ENCODE results near the gene DACH1. TPM values are rescaled to one million over a fixed set of nuclear protein-coding genes. Genes with fewer than 3 reads are reported as not detected.
"Not testable (repeated sequence)": the region's sequence is repeated elsewhere in the genome, so short reads cannot be mapped to it uniquely, and the experiment has no call there.

The DACH1 gene
- total RNA-seq, 1 donor from 2014 or later, result 31.0 TPM

DNA sequence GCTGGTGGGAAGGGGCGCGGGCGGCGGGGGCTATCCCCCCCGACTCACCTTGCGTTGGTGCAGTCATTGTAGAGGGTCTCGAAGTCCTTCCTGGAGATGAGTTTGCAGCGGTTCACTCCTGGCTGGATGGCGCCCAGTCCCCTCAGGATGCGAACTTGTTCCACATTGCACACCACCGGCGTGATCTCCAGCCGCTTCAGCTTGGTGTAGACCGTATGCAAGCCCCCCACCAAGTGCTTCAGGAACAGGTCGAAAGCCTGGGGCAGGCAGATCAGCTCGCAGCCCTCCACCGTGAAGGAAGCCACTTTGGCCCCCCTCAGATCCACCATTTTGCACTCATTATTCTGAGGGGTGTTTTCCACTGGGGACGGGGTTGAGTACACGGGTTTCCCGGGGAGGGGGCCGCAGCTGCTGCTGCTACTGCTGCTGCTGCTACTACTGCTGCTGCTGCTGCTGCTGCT lies 1.1 kb downstream of the DACH1 start:
- no peak for DNase-seq (ENCODE audit: low spot score)

DNA sequence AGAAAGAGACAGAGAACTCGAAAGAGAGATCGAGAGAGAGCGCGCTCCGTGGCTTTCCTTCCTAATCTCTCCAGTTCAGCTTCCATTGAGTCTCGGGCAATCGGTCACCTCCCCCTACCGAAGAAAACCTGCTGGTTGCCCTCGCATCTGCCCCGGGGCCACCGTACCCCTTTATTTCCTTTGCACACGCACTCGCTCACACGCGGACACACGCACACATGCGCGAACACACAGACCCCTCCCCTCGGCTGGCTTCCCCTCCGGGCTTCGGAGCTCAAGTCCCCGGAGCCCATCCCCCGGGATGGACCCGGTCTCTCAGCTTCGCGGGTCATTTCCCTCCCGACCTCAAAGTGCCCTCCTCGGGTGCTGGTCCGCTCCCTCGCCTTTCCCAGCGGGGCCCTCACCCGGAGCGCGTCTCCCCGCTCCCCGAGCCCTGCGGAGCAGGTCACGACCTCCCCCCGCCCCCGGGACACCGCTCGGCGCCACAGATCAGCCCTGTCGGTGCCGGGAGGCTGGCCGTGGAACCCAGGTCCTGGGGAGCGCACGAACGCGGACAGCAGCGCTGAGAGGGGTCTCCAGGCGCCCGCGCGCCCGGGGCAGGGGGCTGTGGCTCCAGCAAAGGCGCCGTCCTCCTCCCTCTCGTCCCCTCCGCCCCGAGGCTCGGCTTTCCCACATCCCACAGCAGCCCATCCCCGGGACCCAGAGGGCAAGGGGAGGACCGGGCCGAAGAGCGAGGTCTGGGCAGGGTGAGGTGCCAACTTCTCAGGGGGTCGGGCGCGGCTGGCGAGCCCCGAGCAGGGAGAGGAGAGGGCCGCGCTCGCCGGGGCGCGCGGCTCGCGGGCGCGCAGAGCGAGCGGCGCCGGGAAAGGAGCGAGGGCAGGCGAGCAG lies 1.8 kb downstream of the DACH1 start:
- DNase-seq (ENCODE audit: low spot score), result peak; percentile 26

DNA sequence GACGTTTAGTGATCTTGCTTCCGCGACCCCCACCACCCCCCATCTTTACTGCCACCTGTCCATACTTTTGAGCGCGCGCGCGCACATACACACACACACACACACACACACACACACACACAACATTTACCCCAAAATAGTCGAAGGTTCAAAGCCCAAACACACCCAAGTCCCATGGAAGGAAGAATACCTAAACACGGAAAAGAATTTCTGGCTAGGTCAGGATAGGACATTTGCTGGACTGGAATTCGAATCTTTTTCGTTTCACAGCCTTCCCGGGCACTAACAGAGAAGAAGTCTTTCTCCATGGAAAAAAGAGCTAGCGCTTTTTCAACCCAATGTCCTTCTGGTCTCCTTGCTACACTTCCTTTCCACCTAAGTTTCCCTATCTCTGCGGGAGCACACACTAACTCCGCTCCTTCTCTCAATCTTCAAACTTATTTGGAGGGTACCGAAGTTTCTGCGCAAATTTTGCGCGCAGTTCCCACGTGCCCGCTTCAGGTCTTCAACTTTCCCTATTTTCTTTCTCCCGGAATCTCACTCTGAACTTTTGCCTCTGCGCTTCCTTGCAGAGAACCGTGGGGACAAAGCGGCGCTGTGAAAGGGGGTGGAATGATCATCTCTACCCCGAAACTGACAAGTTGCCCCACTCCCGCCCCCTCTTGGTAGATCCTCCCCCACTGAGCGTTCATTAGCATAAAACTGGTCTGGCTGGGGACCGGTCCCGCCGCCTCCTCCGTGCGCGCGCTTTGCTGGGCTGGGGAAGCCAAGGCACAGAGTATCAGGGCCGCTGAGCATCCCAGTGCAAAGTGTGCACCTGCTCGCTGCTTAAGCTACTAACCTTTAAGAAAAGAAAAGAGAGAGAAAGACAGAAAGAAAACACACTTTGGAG lies 2.7 kb downstream of the DACH1 start:
- peak; percentile 86 for DNase-seq (ENCODE audit: low spot score)

DNA sequence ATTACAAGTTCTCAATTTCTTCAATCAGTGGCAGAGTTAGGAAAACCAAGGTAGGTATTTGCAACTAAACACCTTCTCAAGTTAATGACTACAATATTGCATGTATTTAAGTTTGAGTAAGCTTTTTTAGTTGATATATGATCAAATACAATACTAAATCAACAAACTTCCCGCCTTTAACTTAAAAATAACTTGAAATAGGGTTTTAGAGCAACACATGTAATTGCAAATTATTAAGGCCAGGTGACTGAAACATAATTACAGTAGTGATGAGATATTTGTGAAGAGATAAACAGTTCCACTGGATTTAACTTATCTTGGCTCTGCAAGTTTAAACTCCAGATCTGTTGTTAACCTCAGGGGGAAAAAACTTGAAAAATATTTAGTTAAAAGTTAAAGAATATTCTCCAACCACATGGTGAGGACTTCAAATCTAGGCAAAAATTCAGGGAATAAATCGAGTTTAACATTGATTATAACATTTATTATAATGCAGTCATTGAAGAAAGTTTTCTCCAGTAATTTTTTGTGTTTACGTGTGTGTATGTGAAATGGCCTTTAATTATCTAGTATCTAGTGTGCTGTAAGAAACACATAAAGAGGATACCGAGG lies 3.6 kb downstream of the DACH1 start:
- no peak for DNase-seq (ENCODE audit: low spot score)

DNA sequence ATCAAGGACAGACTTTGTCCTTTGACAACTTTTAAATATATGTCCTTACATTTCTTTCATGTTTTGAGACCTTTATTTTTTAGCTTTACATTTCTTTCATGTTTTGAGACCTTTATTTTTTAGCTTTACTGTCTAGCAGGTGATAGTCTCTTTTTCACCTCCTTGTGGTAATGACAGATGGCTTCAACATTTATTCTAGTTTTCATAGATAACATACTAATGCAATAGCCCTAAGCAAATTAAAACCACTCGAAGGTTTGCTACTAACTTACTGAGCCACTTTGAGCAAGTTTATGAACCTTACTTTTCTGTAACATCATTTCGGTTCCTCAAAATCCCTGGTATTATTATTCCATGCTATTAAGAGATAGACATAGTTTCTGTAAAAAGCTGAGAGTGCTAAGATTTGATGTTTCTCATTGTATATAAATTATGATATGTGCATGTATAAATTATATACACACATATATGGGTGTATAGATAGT lies 4.5 kb downstream of the DACH1 start:
- DNase-seq (ENCODE audit: low spot score), result no peak

DNA sequence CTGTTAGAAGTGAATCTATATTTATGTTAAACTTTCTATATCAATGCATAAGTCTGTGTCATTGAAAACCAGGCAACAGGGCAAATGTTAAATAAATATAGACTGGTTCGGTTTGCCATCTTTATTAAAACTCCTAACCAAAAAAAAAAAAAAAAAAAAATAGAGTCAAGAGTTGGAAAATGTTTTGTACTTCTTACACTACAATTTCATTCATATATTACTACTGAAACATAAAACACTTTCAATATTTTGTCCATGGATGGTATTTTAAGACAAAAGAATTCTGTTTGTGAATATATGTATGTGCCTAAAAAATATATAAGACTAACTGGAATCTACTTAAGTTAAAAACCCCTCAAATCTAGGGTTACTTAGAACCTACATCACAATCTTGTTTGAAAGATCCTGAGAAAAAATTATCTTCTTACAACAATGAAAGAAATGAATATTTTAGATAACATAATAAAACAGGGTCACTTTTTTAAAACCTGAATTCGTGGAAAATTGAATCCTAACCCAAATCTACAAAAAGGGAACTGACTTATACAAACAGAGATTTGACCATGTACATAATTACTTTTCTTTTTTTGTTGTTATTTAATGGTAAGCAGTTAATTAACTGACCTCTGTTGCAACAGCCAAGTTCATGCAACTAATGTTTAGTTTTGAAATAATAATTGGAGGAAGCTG lies 5.1 kb downstream of the DACH1 start:
- DNase-seq (ENCODE audit: low spot score), result no peak

DNA sequence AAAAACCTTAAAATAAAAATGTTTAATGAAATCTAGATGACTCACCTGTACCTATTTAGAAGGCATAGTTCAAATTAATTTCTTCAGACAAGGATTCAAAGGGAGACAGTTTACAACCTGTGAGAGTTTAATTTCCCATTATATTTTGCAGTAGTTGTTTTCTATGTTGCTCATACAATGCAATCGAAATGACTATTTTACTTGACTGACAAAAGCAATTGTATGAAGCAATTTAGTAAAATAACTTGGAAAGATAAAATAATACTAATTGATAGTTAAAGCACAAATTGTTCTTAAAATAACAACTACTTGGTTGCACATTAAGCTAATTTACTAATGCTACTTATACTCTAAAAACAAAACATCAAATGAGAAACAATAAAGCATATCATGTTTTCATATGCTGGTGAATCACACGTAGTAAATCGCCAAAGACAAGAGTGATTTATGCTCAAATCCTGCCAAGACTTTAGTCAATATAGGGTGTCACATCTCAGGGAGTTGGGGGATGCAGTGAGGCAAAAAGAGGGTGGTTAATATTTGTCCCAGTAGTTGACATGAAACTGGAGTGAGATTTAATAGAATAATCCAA lies 6.4 kb downstream of the DACH1 start:
- DNase-seq (ENCODE audit: low spot score), result no peak

DNA sequence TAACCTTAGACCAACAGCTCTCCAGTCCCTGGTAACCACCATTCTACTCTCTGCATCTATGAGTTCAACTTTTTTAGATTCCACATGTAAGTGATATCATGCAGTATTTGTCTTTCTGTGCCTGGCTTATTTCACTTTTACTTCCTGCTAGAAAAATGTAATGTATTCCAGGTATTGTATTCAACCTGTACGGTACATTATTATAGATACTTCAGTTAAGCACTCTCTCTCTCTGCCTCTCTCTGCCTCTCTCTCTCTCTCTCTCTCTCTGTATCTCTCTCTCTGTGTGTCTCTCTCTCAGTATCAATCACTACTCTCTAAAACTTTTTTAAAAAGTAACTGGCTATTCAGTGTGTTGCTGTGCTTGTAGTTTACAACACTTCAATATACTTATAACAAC lies 8.4 kb downstream of the DACH1 start:
- DNase-seq (ENCODE audit: low spot score), result no peak

DNA sequence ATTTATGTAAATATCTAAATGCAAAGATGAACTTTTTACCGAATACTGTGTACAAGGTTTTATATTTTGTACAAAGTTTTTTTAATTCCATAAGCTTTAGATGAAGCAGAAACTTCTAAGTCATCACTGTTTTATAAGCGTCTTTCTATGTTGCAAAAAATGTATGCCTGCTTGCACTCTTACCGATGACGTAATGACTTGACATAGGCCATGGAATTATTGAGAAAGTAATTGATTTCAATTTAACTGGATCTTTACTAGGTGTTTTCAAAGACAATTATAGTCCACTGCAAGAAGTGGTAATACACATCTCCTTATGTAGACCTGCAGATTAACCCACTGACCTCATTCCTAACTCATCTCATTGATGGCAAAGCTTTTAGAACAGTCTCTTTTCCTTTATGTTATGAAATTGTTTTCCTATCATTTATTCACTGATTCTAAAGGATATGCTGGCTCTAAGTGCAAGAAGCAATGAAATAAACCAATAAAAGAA lies 10.4 kb downstream of the DACH1 start:
- no peak for DNase-seq (ENCODE audit: low spot score)

DNA sequence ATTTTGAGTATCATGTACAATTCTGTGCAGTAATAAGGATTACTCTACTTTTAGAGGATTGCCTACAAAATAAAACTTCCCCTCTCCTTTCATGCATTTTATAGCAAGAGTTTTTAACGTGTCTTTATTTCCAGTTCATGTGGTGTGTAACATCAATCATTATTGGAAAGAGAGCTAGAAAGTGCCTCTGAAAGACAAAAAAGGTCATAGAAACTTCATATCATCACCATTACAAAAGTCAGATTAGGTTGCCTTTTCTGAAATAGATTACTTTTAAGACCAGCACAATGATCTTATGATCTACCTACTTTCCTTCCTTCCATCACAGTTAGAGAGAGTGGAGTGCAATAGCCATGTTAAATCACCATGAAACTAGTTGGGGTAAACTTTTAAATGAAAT lies 12.6 kb downstream of the DACH1 start:
- no peak for DNase-seq (ENCODE audit: low spot score)

DNA sequence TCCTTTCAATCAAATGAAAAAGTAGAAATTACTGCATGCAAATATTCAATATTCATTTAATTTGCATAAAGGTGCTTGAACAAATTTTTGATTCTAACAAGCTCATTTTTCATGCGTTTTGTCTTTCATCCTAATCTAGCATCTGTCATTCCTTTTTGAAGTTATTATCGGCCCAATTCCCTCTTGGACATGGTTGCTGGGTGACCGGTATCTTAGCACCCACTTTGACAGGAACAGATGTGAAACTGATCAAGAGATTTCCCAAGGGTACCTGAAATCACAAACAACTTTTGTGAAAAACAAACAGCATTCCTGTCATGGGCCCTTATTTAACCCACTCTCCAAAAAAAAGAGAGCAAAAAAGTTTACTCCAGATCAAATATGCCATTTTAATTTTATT lies 13.3 kb downstream of the DACH1 start:
- DNase-seq (ENCODE audit: low spot score), result no peak

DNA sequence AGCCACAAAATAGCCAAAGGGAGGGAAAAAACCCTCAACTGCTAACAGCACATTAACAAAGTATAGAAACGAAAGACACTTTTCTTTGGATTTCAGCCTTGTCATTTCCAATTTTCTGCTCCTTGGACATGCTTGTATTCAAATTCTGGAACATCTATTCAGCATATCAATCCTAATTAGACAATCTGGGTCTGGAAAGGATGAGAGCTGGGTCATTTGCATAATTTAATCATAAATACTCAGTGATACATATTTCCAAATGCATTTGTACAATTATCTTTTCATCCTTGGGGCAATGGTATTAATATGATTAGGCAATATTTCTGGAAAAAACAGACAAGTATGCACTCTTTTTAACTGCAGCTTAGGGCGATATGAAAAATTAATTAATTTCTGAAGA lies 14.3 kb downstream of the DACH1 start:
- no peak for DNase-seq (ENCODE audit: low spot score)

DNA sequence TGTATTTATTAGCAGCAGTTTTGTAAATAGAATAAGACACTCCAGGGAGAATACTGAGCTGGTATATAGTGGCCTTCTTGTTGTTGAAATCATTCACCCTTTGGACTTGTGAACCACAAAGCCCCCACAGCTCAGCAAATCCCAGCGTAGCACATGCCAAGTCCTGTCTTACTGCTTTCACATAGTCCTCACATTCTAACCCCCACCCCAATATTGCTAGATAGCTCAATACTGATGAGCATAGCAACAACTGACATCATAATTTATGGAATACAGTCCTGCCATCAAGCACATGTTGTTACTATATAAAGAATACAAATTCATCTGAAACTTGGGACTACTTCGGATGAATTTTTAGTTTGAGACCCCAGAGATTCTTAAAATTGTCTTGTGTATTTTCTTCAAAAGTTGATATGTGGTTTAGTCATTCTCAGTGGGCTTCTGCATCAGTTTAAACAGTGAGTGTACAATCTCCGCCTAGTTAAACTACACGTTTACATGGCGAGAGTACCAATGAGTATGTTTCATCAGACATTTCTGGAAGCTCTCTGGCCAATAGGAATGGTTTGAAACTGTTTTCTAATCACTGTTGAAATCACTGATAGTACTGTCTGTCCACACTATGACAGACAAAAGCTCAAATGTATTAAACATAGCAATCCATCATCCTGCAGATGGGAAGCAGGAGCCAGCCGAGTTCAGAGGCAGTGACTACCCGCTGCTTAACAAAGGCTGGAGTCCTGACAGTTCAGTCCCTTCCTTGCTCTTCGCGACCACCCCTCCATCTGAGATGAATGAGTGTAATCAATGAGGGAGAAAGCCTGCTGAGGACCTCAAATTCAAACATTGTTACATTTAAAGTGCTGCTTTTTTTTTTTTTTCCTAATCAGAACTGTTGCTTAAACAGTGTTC lies 15.2 kb downstream of the DACH1 start:
- no peak for DNase-seq (ENCODE audit: low spot score)

DNA sequence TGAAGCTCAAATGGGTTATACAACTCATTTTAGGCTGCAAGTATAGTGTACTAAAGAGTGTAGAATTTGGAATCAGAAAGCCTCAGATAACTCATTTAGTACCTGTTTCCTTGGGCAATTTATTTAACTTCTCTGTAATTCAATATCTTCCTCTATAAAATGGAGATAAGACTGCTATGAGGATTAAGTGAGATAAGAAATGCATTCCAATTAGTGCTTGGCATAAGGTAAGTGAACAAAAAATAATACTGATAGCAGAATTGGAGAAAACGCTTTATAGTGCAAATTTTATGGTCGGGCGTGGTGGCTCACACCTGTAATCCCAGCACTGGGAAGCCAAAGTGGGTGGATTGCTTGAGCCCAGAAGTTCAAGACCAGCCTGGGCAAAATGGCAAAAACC lies 25.0 kb downstream of the DACH1 start:
- DNase-seq (ENCODE audit: low spot score), result no peak

DNA sequence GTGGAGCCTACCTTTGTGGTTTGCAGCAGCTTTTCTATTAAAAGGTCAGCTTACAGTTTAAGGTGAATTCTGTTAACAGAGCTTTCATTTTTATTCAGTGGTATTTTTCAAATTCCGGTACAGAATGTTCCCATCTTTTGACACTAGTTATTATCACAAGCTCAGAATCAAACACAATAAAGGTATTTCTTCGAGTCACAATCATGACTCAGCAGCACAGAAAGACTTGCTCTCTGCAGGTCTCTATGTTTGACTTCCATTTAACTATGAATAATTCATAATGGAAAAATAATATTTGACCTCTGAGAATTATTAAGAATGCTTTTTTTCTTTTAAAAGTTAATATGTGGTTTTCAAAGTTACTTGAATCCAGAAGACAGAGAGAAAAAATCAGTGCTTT lies 28.2 kb downstream of the DACH1 start:
- DNase-seq (ENCODE audit: low spot score), result no peak

DNA sequence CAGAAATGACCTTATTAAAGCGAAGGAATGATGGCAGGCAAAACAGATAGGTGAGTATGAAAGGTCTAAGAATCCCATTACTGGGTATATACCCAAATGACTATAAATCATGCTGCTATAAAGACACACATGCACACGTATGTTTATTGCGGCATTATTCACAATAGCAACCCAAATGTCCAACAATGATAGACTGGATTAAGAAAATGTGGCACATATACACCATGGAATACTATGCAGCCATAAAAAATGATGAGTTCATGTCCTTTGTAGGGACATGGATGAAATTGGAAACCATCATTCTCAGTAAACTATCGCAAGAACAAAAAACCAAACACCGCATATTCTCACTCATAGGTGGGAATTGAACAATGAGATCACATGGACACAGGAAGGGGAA lies 29.4 kb downstream of the DACH1 start:
- not testable (repeated sequence) for DNase-seq (ENCODE audit: low spot score)

DNA sequence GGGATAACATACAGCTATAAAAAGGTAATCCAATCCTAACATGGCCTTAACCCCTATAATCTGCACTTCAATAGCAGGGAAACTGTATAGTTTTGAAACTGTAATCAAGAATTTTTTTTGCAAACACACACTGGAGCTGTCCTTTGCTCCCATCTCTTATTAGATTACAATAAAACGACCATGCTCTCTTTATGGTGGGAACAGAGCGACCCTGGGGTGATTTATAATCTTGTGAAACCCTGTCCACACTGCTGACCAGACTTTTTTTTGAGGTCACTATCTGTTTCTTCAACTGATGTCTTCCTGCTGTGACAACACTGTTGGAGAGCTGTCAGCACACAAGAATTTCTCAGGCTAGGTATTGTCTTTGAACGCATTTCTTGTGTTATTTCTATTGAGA lies 35.3 kb downstream of the DACH1 start:
- no peak for DNase-seq (ENCODE audit: low spot score)

DNA sequence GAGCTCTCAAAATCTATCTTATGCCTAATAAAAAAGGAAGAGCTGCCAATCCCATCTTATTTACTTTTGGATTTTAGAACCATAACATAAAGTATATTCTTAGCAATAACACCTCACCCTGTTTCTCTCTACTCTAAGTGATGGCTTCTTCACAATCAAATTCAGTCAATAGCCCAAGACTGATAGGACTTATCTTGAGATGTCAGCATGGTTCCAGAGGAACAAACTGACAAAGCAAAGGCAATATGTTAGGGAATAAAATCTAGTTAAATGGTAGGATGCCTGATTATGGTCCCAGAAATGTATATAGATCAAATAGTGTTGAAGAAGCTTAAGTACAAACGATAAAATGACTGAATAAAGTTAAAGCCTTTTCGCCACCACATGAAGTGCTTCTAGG lies 36.3 kb downstream of the DACH1 start:
- no peak for DNase-seq (ENCODE audit: low spot score)

DNA sequence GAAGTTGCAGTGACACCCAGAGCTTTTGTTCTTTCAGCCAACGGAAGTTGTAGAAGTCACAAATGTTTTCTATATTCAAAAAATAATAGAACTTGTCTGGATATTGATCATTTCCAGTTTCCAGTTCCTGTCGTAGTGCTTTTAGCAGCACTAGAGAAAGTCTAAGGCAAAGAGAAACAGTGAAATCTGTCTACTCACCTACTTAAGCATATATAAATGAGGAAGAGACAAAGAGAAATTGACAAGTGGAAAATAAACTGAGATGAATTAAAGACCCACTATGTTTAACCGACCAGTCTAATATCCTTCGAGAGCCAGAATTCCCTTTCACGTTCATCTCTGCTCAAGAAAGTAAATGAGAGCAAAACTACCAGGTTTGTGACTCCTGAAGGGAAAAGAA lies 36.7 kb downstream of the DACH1 start:
- DNase-seq (ENCODE audit: low spot score), result no peak

DNA sequence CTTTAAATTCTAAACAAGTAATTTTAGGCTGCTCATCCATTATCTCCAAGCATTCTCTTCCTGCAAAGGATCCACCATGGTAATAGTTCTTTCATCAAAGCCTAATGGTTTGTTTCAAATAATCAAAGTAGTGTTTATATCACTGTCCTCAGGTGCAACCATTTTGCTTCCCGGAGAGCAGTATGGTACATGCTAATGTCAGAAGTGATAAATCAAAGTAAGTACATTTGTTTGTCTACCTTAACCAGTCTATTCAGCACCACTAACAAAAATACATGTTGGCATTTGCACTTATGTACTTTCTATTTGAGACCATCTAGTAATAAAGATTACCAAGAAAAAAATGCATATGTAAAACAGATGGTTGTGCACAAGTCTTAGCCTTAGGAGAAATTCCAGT lies 37.5 kb downstream of the DACH1 start:
- DNase-seq (ENCODE audit: low spot score), result no peak
